ENCODE data around the gene NPFFR1. TPM values are rescaled to one million over a fixed set of nuclear protein-coding genes. Genes with fewer than 3 reads are reported as not detected.
"Not testable (repeated sequence)": the region's sequence is repeated elsewhere in the genome, so short reads cannot be mapped to it uniquely, and the experiment has no call there.

NPFFR1 gene
- total RNA-seq, 3 donors from 2014 or later = 0.44 TPM; not detected in 2

DNA sequence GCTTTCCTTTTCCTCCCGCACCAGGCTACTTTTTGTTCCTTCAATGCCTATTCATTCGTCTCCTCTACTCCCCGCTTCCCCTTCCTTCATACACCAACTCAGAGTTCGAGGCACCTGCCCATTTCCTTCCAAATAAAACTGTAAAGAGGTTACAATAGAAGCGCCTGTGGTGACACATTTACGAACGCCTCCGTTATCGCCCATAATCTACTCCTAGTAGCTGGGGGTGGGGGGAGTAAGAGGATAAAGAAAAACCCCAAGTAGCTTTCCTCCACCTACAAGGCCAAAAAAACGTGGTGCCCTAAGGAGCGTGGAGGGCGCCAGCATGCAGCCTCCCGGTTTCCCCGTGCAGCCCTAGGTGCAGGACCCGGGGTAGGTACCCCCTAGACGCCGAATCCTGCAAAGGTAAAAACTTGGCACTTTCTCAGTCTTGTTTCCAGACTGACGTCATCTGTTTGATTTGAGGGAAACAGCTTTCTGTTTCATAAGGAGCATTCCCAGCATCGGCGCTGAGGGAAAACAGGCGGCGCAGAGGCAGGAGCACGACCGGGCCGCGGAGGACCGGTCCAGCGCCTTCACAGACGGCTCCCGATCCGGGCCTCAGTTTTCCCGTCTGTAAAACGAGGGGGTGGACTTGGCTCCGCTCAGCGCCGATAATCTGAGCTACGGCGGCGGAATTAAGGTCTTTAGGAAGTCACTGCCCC, 51.5 kb downstream of the NPFFR1 start:
- Histone ChIP-seq H3K4me1 (peaks cover 0 to 6% of the 10 kb centered on the region in 2 donors), H3K4me3 (peak overlapping the region; percentile 82 to 91 (median 86)), H3K27ac (peak overlapping the region; percentile 75 to 88), H3K36me3 (no peaks in the 10 kb centered on the region), H3K27me3 (no peaks in the 10 kb centered on the region), H3K9me3 (no peaks in the 10 kb centered on the region)
- no peak for DNase-seq (ENCODE audit: low spot score in 2 of 2)
- intact Hi-C loops (cut with DNase I; ENCODE audit: low total_unique reads) = no loop called here
- peak; percentile 27 to 43 (median 32) for TF ChIP-seq POLR2AphosphoS5 (IDR thresholded peaks at IDR 0.05)
- TF ChIP-seq, protein P1, sequence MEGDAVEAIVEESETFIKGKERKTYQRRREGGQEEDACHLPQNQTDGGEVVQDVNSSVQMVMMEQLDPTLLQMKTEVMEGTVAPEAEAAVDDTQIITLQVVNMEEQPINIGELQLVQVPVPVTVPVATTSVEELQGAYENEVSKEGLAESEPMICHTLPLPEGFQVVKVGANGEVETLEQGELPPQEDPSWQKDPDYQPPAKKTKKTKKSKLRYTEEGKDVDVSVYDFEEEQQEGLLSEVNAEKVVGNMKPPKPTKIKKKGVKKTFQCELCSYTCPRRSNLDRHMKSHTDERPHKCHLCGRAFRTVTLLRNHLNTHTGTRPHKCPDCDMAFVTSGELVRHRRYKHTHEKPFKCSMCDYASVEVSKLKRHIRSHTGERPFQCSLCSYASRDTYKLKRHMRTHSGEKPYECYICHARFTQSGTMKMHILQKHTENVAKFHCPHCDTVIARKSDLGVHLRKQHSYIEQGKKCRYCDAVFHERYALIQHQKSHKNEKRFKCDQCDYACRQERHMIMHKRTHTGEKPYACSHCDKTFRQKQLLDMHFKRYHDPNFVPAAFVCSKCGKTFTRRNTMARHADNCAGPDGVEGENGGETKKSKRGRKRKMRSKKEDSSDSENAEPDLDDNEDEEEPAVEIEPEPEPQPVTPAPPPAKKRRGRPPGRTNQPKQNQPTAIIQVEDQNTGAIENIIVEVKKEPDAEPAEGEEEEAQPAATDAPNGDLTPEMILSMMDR (IDR thresholded peaks at IDR 0.05) = no peak
- no peak for TF ChIP-seq POLR2A (IDR thresholded peaks at IDR 0.05)

DNA sequence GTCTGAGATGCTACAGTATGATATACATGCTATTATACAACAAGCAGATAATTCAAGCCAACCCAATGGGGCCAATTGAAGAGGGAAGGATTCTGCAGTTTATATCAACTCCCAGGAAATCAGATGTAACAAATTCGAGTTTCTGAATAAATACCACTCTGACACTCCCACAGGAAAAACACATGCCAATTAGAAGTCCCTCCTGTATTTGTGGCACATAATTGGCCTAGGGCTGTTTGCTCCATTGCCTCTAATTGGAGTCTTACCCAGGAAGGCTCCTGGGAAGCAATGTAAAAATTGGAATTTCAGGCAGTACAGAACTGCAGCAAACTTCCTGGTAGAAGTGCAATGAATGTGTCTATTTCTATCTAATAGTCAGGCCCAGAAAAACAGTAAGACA, 55.3 kb downstream of the NPFFR1 start:
- Histone ChIP-seq H3K36me3 (no peaks in the 10 kb centered on the region), H3K4me1 (peaks cover 0 to 6% of the 10 kb centered on the region in 2 donors), H3K27me3 (no peaks in the 10 kb centered on the region), H3K4me3 (no peak overlapping the region), H3K9me3 (no peaks in the 10 kb centered on the region), H3K27ac (peak overlapping the region; percentile 62 to 79)
- intact Hi-C loops (cut with DNase I; ENCODE audit: low total_unique reads) = loop anchor here (10.0 kb wide), 2 partner anchors 56 to 136 kb away; partner anchors contain the start of gene NPFFR1
- TF ChIP-seq, protein P1 (IDR thresholded peaks at IDR 0.05) = no peak
- no peak for TF ChIP-seq POLR2A (IDR thresholded peaks at IDR 0.05)
- no peak for TF ChIP-seq POLR2AphosphoS5 (IDR thresholded peaks at IDR 0.05)
- DNase-seq (ENCODE audit: low spot score in 2 of 2) = no peak

DNA sequence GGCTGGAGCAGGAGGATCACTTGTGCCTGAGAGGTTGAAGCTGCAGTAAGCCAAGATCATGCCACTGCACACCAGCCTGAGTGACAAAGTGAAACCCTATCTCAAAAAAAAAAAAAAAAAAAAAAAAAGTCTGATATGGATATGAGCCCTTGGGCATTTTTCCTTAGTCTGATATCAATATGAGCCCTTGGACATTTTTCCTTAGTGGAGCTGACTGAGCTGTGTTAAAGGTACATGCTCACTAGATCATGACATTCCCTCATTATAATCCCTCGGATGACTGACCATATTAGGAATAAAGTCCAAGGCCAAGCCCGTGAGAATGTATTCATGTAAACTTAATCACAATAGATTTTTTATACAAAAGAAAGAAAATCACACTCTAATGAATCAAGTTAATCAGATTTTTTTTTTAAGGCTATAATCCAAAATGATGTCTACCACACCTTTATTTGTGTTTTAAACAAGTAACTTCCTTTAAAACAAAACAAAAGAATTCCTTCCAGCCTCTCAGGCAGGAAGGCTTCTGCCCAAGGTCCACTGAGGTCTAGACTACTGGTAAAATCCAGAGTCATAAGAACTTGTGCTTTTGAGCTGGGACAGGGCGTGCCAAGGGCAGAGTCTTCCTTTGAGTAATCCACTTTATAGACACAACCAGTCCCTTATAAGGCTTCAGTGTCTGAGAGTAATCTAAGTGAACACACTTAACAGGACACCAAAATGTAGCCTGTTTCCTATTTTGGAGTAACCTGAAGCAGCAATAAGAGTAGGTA, 56.1 kb downstream of the NPFFR1 start:
- intact Hi-C loops (cut with DNase I; ENCODE audit: low total_unique reads) = loop anchor here (10.0 kb wide), 2 partner anchors 57 to 137 kb away; partner anchors contain the start of gene NPFFR1
- peak overlapping the region; percentile 62 to 79 for H3K27ac ChIP-seq
- no peak overlapping the region for H3K4me3 ChIP-seq
- H3K27me3 ChIP-seq = no peaks in the 10 kb centered on the region
- peaks cover 0 to 6% of the 10 kb centered on the region in 2 donors for H3K4me1 ChIP-seq
- TF ChIP-seq POLR2A (IDR thresholded peaks at IDR 0.05) (no peak), POLR2AphosphoS5 (IDR thresholded peaks at IDR 0.05) (no peak)
- TF ChIP-seq, protein P1 (IDR thresholded peaks at IDR 0.05) = no peak
- H3K9me3 ChIP-seq = no peaks in the 10 kb centered on the region
- DNase-seq (ENCODE audit: low spot score in 2 of 2) = no peak
- no peaks in the 10 kb centered on the region for H3K36me3 ChIP-seq

DNA sequence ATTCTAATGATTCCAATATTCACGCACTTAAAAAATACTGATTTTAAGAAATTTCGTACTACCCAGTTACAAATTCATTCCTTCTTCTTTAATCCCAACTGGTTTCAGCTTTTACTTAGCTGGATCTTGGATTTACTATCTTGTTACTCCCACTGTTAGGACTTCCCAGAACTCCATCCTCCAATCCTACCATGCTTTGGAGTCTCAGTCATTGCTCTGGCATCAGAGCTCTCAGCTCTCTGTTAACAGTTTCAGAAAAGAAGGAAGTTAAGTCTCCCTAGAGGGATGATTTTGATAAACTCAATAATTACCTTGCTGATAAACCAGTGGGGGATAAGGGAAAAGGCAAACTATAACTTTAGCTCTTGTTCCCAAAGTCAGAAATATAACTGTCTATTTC, 60.1 kb downstream of the NPFFR1 start:
- no peaks in the 10 kb centered on the region for H3K9me3 ChIP-seq
- intact Hi-C loops (cut with DNase I; ENCODE audit: low total_unique reads) = loop anchor here (10.0 kb wide), 2 partner anchors 61 to 141 kb away; partner anchors contain the start of gene NPFFR1
- no peaks in the 10 kb centered on the region for H3K4me1 ChIP-seq
- peak overlapping the region in 1 of 2 donors; percentile 46 for H3K27ac ChIP-seq
- H3K27me3 ChIP-seq = no peaks in the 10 kb centered on the region
- no peak for TF ChIP-seq POLR2A (IDR thresholded peaks at IDR 0.05)
- TF ChIP-seq, protein P1 (IDR thresholded peaks at IDR 0.05) = no peak
- TF ChIP-seq POLR2AphosphoS5 (IDR thresholded peaks at IDR 0.05) = no peak
- DNase-seq (ENCODE audit: low spot score in 2 of 2) = no peak
- H3K36me3 ChIP-seq = no peaks in the 10 kb centered on the region
- H3K4me3 ChIP-seq = no peak overlapping the region

DNA sequence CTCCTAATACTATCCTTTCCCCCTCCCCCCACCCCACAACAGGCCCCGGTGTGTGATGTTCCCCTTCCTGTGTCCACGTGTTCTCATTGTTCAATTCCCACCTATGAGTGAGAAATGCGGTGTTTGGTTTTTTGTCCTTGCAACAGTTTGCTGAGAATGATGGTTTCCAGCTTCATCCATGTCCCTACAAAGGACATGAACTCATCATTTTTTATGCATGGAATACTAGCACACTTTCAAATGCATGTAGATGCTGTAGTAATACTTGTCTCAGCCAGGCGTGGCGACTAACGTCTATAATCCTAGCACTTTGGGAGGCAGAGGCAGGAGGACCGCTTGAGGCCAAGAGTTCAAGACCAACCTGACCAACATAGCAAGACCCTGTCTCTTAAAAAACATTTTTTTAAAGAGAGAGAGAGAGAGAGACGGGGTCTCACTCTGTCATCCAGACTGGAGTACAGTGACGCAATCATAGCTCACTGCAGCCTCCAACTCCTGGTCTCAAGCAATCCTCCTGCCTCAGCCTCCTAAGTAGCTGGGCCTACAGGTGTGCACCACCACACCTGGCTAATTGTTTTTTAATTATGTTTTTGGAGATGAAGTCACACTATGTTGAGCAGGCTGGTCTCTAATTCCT, 60.9 kb downstream of the NPFFR1 start:
- peak overlapping the region in 1 of 2 donors; percentile 48 for H3K27ac ChIP-seq
- not testable (repeated sequence) for H3K36me3 ChIP-seq
- intact Hi-C loops (cut with DNase I; ENCODE audit: low total_unique reads) = loop anchor here (10.0 kb wide), 2 partner anchors 62 to 142 kb away; partner anchors contain the start of gene NPFFR1

More for the DNA sequence above, 60.9 kb downstream of the NPFFR1 start:
- H3K27me3 ChIP-seq; DNase-seq (ENCODE audit: low spot score in 2 of 2); H3K4me1 ChIP-seq; H3K4me3 ChIP-seq; H3K9me3 ChIP-seq: not testable (repeated sequence)
